GM12872 (cell line): Measurements from ENCODE around the gene CHST11.

ENCODE experiments used
- TF ChIP-seq, protein P1 (sequence below): IDR thresholded peaks from 3 replicates; pipeline ENCODE4 v1.5.1; 2011; ENCODE audit warnings: low read depth, mild to moderate bottlenecking, low read length, moderate library complexity; ENCODE audit not compliant: insufficient read depth

Gene CHST11

DNA sequence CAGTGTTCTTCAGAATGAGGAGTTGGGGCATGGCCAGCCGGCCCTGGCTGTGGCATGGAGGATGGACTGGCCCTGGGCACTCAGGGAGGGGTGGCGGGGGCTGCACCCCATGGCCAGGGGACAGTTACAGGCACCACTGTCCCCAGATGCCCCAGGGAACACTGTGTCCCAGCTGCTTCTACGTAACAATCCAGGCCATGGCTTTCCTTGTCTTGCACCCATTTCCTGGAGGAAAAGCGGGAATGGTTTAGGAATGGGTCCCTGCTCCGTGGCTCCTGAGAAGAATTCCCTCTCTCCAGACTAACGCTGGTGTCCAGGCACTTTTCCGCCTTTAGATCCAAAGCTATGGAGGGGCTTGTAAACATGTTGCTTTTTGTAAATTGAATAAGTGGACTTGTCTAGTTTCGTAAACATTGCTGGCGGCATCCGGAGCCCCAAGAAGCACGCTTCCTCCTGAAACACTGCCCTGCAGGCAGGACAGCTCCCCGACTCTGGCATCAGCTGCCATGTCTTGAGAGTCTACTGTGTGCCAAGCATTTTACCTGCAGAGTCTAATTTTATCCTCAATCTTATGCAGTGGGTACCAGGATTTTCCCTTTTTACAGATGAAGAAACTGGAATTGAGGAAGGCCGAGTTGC lies 263.1 kb downstream of the CHST11 start:
- TF ChIP-seq, protein P1, sequence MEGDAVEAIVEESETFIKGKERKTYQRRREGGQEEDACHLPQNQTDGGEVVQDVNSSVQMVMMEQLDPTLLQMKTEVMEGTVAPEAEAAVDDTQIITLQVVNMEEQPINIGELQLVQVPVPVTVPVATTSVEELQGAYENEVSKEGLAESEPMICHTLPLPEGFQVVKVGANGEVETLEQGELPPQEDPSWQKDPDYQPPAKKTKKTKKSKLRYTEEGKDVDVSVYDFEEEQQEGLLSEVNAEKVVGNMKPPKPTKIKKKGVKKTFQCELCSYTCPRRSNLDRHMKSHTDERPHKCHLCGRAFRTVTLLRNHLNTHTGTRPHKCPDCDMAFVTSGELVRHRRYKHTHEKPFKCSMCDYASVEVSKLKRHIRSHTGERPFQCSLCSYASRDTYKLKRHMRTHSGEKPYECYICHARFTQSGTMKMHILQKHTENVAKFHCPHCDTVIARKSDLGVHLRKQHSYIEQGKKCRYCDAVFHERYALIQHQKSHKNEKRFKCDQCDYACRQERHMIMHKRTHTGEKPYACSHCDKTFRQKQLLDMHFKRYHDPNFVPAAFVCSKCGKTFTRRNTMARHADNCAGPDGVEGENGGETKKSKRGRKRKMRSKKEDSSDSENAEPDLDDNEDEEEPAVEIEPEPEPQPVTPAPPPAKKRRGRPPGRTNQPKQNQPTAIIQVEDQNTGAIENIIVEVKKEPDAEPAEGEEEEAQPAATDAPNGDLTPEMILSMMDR = no peak

DNA sequence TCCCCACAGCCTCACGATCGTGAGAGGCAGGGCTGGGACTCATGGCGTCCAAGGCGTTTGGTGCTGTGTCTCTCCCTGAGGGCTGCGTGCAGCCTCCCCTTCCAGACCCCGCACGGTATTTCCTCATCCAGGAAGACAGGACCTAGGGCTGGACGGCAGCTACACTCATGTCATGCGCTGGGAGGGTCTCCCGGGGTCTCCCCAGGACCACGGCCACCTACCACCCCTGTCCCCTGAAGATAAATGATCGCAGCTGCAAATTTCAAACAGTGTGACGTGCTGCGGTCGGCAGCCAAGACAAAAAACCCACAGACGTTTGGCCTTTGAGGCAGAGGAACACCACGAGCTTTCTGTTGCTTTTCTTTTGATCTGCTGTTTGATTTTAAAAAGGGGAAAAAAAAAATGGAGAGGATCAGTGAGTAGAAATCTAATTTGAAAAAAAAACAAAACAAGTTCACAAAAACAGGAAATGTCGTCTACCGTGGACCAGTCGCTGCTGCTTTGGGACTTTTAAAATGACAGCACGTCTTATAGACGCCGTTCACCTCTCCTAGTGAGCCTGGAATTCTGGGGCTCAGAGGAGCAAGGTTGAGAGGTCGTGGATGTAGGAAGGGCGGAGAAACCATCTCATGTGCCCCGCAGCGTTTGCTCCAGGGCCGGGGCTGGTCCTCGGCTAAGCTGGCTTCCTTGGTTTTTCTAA lies 263.7 kb downstream of the CHST11 start:
- TF ChIP-seq, protein P1 = no peak

DNA sequence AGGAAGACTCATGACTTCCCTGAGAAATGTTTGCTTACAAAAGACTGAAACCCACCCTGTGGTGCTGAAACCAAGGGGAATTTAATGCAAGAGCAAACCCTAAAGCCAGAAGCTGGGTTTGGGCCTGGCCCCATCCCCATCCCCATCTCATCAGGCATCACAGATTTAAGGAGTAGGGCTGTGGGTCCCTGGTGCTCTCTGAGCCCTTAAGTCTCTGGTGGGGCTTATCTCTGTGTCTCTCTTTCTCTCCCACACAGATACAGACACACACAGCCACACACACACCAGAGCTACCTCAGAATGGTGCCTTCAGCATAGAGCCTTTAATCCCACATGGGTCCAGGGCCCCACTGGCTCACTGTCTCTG lies 264.3 kb downstream of the CHST11 start:
- TF ChIP-seq, protein P1 = no peak

DNA sequence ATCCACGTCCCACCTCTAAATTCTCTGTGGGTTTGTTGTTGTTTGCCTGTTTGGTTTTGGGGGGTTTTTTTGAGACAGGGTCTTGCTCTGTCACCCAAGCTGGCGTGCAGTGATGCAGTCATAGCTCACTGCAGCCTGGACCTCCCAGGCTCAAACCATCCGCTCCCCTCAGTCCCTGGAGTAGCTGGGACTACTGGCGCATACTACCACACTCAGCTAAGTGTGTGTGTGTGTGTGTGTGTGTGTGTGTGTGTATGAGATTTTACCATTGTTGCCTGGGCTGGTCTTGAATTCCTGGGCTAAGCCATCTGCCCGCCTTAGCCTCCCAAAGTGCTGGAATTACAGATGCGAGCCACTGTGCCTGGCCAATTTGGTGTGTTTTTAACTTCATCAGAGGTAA lies 265.2 kb downstream of the CHST11 start:
- TF ChIP-seq, protein P1 = no peak

DNA sequence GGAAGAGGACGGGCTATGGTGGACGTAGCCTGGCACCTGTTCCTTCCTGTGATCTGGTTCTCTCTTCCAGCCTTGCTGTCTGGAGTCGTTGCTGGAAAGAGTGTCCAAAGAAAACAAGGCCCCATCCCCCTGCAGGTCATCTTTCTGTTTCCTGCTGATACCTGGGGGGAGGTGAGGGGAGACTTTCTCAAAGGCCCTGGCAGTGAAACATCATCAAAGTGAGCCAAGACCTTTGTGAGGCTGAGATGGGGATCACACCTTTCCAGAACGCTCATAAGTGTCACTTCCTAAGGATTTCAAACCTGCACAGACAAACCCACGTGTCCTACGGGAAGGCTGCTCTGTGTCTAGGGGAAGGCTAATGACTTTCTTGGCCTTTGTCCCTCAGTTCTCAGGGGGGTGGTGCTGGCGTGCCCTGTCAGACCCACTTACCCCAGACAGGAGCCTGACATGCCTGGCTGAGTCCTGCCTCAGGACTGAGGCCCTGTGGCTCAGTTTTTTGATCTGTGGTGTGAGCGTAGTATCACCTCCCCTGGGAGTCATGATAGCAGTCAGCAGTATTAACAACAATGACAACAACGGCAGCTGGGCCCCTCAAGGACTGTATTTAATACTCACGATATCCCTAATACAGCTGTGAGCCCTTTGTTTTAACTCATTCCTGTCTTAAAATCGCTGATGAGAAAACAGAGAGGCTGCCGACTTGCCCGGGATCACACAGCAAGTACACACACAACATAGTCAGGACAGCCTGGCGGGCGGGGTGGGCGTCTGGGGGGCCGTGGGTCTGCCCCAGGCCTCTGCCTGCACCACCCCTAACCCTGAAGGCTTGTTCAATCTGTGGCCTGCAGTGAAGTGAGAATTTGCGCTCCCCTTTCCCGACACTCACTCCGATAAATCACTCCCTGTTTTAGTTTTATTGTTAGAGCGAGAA lies 266.1 kb downstream of the CHST11 start:
- TF ChIP-seq, protein P1 = no peak

DNA sequence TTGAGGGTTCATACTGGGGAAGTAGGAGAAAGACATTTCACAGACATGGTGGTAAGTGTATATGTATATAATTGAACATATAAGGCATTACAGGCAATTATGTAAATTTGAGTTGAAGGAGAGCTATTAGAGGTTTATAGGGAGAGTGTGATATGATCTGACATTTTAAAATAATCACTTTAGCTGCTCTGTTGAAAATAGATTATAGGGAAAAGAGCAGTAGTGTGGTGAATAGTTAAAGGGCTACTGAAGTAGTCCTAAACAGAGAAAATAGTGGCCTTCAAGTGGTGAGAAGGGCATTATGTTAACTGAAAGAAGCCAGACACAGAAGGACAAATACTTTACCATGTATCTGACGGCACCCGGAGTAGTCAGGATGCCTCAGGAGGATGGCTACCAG lies 267.1 kb downstream of the CHST11 start:
- TF ChIP-seq, protein P1 = no peak

DNA sequence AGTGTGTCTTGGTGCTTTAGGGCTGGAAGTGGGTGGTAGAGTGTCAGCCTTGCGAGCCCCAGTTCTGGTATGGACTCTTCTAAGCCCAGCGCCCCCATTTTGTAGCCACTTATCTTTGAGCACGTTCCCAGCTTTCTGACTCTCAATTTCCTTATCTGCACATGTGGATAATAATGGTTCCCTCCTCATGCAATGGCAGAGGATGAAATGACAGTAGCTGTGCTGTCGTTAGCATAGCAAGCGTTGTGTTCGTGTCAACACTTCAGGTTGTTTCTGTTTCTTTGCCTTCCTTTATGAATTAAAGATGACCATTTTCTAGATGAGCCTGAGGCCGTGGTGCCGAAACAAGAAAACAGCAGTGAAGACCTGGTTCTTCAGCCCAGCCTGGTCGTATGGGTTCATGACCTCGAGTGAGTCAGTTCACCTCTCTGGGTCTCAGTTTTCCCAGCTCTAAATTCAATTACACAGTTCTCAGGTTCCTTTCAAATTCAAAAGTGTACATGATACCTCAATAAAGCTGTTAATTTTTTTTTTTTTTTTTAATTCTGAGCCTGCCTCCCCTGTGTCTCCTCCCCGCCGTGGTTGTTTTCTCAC lies 268.3 kb downstream of the CHST11 start:
- TF ChIP-seq, protein P1 = no peak
